Measurements from ENCODE around the gene CDC42BPB.

CDC42BPB gene

GRCh38 chr14:103102689-103103260 lies 45.4 kb upstream of the CDC42BPB start:
- H3K4me3 ChIP-seq (ENCODE audit: low read depth, low read length) = no peak overlapping the region
- no peak for TF ChIP-seq CTCF (IDR thresholded peaks at IDR 0.05; ENCODE audit: low read depth, low read length)
- H3K9me3 ChIP-seq = no peaks in the 10 kb centered on the region
- H3K36me3 ChIP-seq = no peaks in the 10 kb centered on the region
- H3K4me1 ChIP-seq = no peaks in the 10 kb centered on the region
- H3K27me3 ChIP-seq = peaks cover 29% of the 10 kb centered on the region
- no peak for DNase-seq

GRCh38 chr14:103101963-103102688 lies 44.8 kb upstream of the CDC42BPB start:
- Histone ChIP-seq H3K9me3 (no peaks in the 10 kb centered on the region), H3K27me3 (peaks cover 29% of the 10 kb centered on the region)
- no peak for TF ChIP-seq CTCF (IDR thresholded peaks at IDR 0.05; ENCODE audit: low read depth, low read length)

DNA sequence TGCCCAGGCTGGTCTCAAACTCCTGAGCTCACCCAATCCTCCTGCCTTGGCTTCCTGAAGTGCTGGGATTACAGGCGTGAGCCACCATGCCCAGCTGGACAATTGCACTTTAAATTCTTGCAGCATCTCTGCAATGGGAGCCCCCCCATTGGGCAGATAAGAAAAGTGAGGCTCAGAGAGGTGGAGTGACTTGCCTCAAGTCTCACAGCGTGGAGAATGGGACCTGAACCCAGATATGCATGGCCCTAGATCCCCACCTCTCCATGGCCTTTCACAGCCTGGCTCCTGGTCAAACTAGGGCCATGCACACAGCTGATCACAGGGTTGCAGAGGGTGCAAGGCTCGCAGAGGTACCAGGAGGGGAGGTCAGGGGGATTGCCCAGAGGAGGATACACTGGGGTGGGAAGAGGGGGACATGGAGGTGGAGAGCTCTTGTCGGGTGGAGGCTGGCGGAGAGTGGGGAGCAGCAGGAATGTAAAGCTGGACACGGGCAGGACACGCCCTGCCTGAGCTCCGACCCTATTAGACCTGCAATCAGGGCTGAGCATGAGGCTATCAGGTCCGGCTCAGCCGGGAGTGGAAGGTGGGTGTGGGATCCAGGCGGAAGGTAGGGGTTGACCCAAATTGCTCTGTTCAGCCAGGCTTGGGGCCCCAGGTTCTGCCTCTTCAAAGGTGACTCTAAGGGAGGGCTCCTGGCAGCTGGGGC lies 44.1 kb upstream of the CDC42BPB start:
- no peak for DNase-seq
- Histone ChIP-seq H3K27me3 (peaks cover 29% of the 10 kb centered on the region), H3K36me3 (no peaks in the 10 kb centered on the region), H3K9me3 (no peaks in the 10 kb centered on the region), H3K4me3 (ENCODE audit: low read depth, low read length) (no peak overlapping the region), H3K4me1 (no peaks in the 10 kb centered on the region)
- TF ChIP-seq CTCF (IDR thresholded peaks at IDR 0.05; ENCODE audit: low read depth, low read length) = no peak

More at GRCh38 chr14:103101963-103102688, 44.8 kb upstream of the CDC42BPB start:
- DNase-seq = no peak
- H3K4me1 ChIP-seq = no peaks in the 10 kb centered on the region
- no peak overlapping the region for H3K4me3 ChIP-seq (ENCODE audit: low read depth, low read length)
- H3K36me3 ChIP-seq = no peaks in the 10 kb centered on the region

- Histone ChIP-seq H3K4me3 (ENCODE audit: low read depth, low read length) (no peak overlapping the region), H3K9me3 (no peaks in the 10 kb centered on the region), H3K27me3 (peaks cover 29% of the 10 kb centered on the region), H3K36me3 (no peaks in the 10 kb centered on the region), H3K4me1 (no peaks in the 10 kb centered on the region)
- DNase-seq = no peak
- TF ChIP-seq CTCF (IDR thresholded peaks at IDR 0.05; ENCODE audit: low read depth, low read length) = no peak
Measured at GRCh38 chr14:103100281-103101121, 43.2 kb upstream of the CDC42BPB start.

GRCh38 chr14:103099733-103100280 lies 42.5 kb upstream of the CDC42BPB start:
- no peak for DNase-seq
- no peak overlapping the region for H3K4me3 ChIP-seq (ENCODE audit: low read depth, low read length)
- TF ChIP-seq CTCF (IDR thresholded peaks at IDR 0.05; ENCODE audit: low read depth, low read length) = no peak

More at GRCh38 chr14:103099733-103100280, 42.5 kb upstream of the CDC42BPB start:
- Histone ChIP-seq H3K36me3 (no peaks in the 10 kb centered on the region), H3K27me3 (peaks cover 28% of the 10 kb centered on the region), H3K9me3 (no peaks in the 10 kb centered on the region), H3K4me1 (no peaks in the 10 kb centered on the region)
